MM.1S (cell line): Measurements from ENCODE around the gene SMPD4.

Experiments
- CTCF ChIP-seq: fragments of 300-600 bp; sonication (generic); IDR thresholded peaks from 2 replicates; pipeline ENCODE4 v1.5.1; 2016; ENCODE audit warnings: antibody characterized with exemption, low read length, mixed read lengths
- EZH2 ChIP-seq: fragments of 300-600 bp; sonication (generic); optimal IDR thresholded peaks from 2 replicates; pipeline ENCODE3; 2017; ENCODE audit warnings: low read depth, mild to moderate bottlenecking, antibody characterized with exemption, low read length, mixed read lengths

- TF ChIP-seq CTCF (no peak), EZH2 (no peak)
These were observed 24.8 kb downstream of the SMPD4 start for GRCh38 chr2:130156624-130157004.
